GM12878 (cell line): ENCODE results near the gene HEATR3. TPM values are rescaled to one million over a fixed set of nuclear protein-coding genes. Genes with fewer than 3 reads are reported as not detected.

Experiments used
- ATAC-seq: fragments of 200-7000 bp; cut with Tn5 transposase; 3 replicates; pipeline ENCODE4 v1.9.1; 2020; ENCODE audit warnings: mild to moderate bottlenecking, moderate library complexity
- BruUV-seq: library from RNA; stranded (reverse); fragments of 400-500 nt; replicated peaks from 2 replicates; lab custom pipeline; 2021; lab: Mats Ljungman, UMichigan
- CTCF ChIA-PET: fragments of 300-600 bp; sonication (Branson Sonifier 250); formaldehyde crosslinking; extraction: SDS; loops from one replicate; lab custom pipeline; 2021; ENCODE audit warnings: inconsistent platforms; lab: Yijun Ruan, JAX
- POLR2A ChIA-PET: fragments of 350-600 bp; formaldehyde crosslinking; extraction: SDS; loops from one replicate; lab custom pipeline; 2021; ENCODE audit warnings: inconsistent platforms; lab: Charles Lee
- RAD21 ChIA-PET: fragments of 300-600 bp; sonication (Branson Sonifier 250); formaldehyde crosslinking; loops from one replicate; lab custom pipeline; 2023; ENCODE audit warnings: antibody characterized with exemption; ENCODE audit not compliant: unreplicated experiment; lab: Charles Lee
- SMC1A ChIA-PET: fragments of 300-600 bp; sonication (Branson Sonifier 250); formaldehyde crosslinking; loops from one replicate; lab custom pipeline; 2023; ENCODE audit not compliant: unreplicated experiment, uncharacterized antibody; lab: Charles Lee
- DNase-seq: peaks from one replicate; pipeline ENCODE4 v3.0.0-alpha.2; 2011; ENCODE audit warnings: low read depth, low spot score
- FAIRE-seq: peaks from 3 replicates; lab custom pipeline; 2011; peaks lifted over from hg19 to GRCh38; lab: Jason Lieb, UNC
- H2AFZ ChIP-seq: 2 replicates; pipeline ENCODE4 v1.6.0; 2011; ENCODE audit warnings: low read depth, low read length, control low read depth; ENCODE audit not compliant: control insufficient read depth
- H3K27ac ChIP-seq: 2 replicates; pipeline ENCODE4 v1.5.1; 2011; ENCODE audit warnings: control low read depth; ENCODE audit not compliant: control insufficient read depth, insufficient read depth
- H3K27me3 ChIP-seq, 2 experiments: replicated peaks in 1 of 2; 2 replicates each; pipeline versions ENCODE4 v1.6.0 to v1.6.1; 2011; ENCODE audit warnings: low read length in 1 of 2; ENCODE audit not compliant: control insufficient read depth in 2 of 2, insufficient read depth in 2 of 2
- H3K36me3 ChIP-seq, 2 experiments: 2 replicates each; pipeline ENCODE4 v1.5.1; 2011; ENCODE audit warnings: low read length in 1 of 2; ENCODE audit not compliant: control insufficient read depth in 2 of 2, insufficient read depth in 2 of 2
- H3K4me1 ChIP-seq: 2 replicates; pipeline ENCODE4 v1.6.1; 2011; ENCODE audit warnings: mild to moderate bottlenecking, low read length, moderate library complexity, mixed read lengths; ENCODE audit not compliant: control insufficient read depth, insufficient read depth
- H3K4me2 ChIP-seq: 2 replicates; pipeline ENCODE4 v1.6.0; 2011; ENCODE audit warnings: control low read depth; ENCODE audit not compliant: control insufficient read depth, insufficient read depth
- H3K4me3 ChIP-seq: fragments of 200-600 bp; sonication (generic); 2 replicates; pipeline ENCODE4 v1.5.1; 2016
- H3K79me2 ChIP-seq: 2 replicates; pipeline ENCODE4 v1.6.0; 2011; ENCODE audit warnings: low read length; ENCODE audit not compliant: control insufficient read depth, insufficient read depth
- H3K9ac ChIP-seq: 2 replicates; pipeline ENCODE4 v1.8.0; 2011; ENCODE audit warnings: low read length, control low read depth, mixed read lengths; ENCODE audit not compliant: control insufficient read depth, insufficient read depth
- H3K9me3 ChIP-seq: replicated peaks from 3 replicates; pipeline ENCODE4 v1.5.1; 2011; ENCODE audit warnings: mild to moderate bottlenecking, low read length; ENCODE audit not compliant: control insufficient read depth, insufficient read depth
- H4K20me1 ChIP-seq: 2 replicates; pipeline ENCODE4 v1.6.0; 2011; ENCODE audit not compliant: control insufficient read depth, insufficient read depth
- BCL11A ChIP-seq: IDR thresholded peaks from 2 replicates; pipeline ENCODE4 v1.6.1; 2011; ENCODE audit warnings: low read depth, low read length
- CBFB ChIP-seq: IDR thresholded peaks from 2 replicates; pipeline ENCODE4 v1.6.1; 2016; ENCODE audit warnings: antibody characterized with exemption, low read depth
- CHD4 ChIP-seq: fragments of 200-600 bp; sonication (generic); IDR thresholded peaks from 2 replicates; pipeline ENCODE4 v1.6.1; 2016; ENCODE audit warnings: mild to moderate bottlenecking
- CREM ChIP-seq: IDR thresholded peaks from 2 replicates; pipeline ENCODE4 v1.6.1; 2014; ENCODE audit warnings: antibody characterized with exemption, low read depth
- FOXK2 ChIP-seq: fragments of 450-650 bp; IDR thresholded peaks from 2 replicates; pipeline ENCODE4 v1.6.1; 2017; ENCODE audit warnings: mild to moderate bottlenecking, moderate library complexity
- HDAC2 ChIP-seq: fragments of 200-600 bp; sonication (generic); IDR thresholded peaks from 2 replicates; pipeline ENCODE4 v1.6.1; 2017
- NFIC ChIP-seq: IDR thresholded peaks from 2 replicates; pipeline ENCODE4 v1.6.1; 2012; ENCODE audit warnings: low read depth, mild to moderate bottlenecking, inconsistent platforms, low read length, moderate library complexity
- PML ChIP-seq: IDR thresholded peaks from 2 replicates; pipeline ENCODE4 v1.6.1; 2012; ENCODE audit warnings: low read length, inconsistent platforms
- POLR2A ChIP-seq: IDR thresholded peaks from 2 replicates; pipeline ENCODE4 v1.6.1; 2011; ENCODE audit warnings: low read depth, mild to moderate bottlenecking, low read length
- POU2F2 ChIP-seq: IDR thresholded peaks from 3 replicates; pipeline ENCODE4 v1.6.1; 2011; ENCODE audit warnings: low read depth, mild to moderate bottlenecking, low read length, borderline replicate concordance
- RCOR1 ChIP-seq: conservative IDR thresholded peaks from 2 replicates; pipeline ENCODE4 v1.6.1; 2012; ENCODE audit warnings: low read depth, low read length, improper control_type of control experiment
- SREBF1 ChIP-seq: IDR thresholded peaks from 2 replicates; pipeline ENCODE4 v1.6.1; 2012; ENCODE audit warnings: mild to moderate bottlenecking, low read length
- SREBF2 ChIP-seq: IDR thresholded peaks from 2 replicates; pipeline ENCODE4 v1.6.1; 2012; ENCODE audit warnings: mild to moderate bottlenecking, low read length
- STAT3 ChIP-seq: IDR thresholded peaks from 2 replicates; pipeline ENCODE4 v1.6.1; 2011; ENCODE audit warnings: low read depth, low read length, improper control_type of control experiment
- YY1 ChIP-seq: IDR thresholded peaks from 2 replicates; pipeline ENCODE4 v1.6.1; 2011; ENCODE audit warnings: low read depth, mild to moderate bottlenecking, low read length
- ZBED1 ChIP-seq: IDR thresholded peaks from 2 replicates; pipeline ENCODE4 v1.6.1; 2016; ENCODE audit warnings: borderline replicate concordance
- ZNF622 ChIP-seq: fragments of 450-650 bp; IDR thresholded peaks from 2 replicates; pipeline ENCODE4 v1.6.1; 2017; ENCODE audit warnings: mild to moderate bottlenecking, inconsistent platforms
- WGBS: methylation state at CpG from one replicate; pipeline ENCODE4 v1.1.6; 2016; ENCODE audit warnings: low lambda C conversion rate; ENCODE audit not compliant: insufficient replicate concordance, insufficient coverage; ENCODE audit errors: missing lambda C conversion rate; 5-methylcytosine and 5-hydroxymethylcytosine counted together
- in situ Hi-C: fragments of 300-500 bp; cut with MboI; formaldehyde crosslinking; loops from 9 replicates; pipeline ENCODE4 v1.14.3; 2018; ENCODE audit warnings: mixed read lengths
- intact Hi-C: fragments of 100-400 bp; cut with micrococcal nuclease; formaldehyde crosslinking; loops from one replicate; pipeline ENCODE4 v1.14.2; 2022; ENCODE audit not compliant: unreplicated experiment
- polyA plus RNA-seq, 11 experiments: library from polyadenylated mRNA; depleted of rRNA in 4 of 11; unstranded in 6 of 11; stranded (reverse) in 5 of 11; fragments of >200 nt; fragmentation: Nextera tagmentation in 4 of 11; fragmentation: Illumina TruSeq in 1 of 11; extraction: Ambion mirVana in 4 of 11; extraction: Trizol in 1 of 11; gene quantifications; 1 replicate in 1 of 11; 2 replicates in 10 of 11; pipeline versions ENCODE4 v1.2.1 to v1.2.3, GENCODE V29; 2011 to 2016; ENCODE audit warnings: inconsistent platforms in 2 of 11, missing spikeins in 2 of 11, low read depth in 1 of 11
- total RNA-seq, 4 experiments: library from RNA; depleted of rRNA in 3 of 4; stranded (reverse); fragments of >200 nt in 3 of 4; fragmentation: Illumina TruSeq in 1 of 4; extraction: Trizol in 1 of 4; gene quantifications; 2 replicates each; pipeline versions ENCODE4 v1.2.1 to v1.2.3, GENCODE V29; 2013 to 2021
- TF ChIP-seq, protein P1 (sequence below): fragments of 450-650 bp; IDR thresholded peaks from 2 replicates; pipeline ENCODE4 v1.6.1; 2016; ENCODE audit warnings: mild to moderate bottlenecking

HEATR3 gene
- total and polyA plus RNA-seq, 10 of the 15 experiments (the other 5 are each of a cell fraction or from before 2014, with no cell fraction given) = 1.5 to 30.0 (median 17.7) TPM

- intact Hi-C loops = loop anchor here (5.0 kb wide), 1 partner anchor 298 kb away; the partner anchor contains the start of gene BRD7
- TSS peak; percentile 11 for BruUV-seq
- Histone ChIP-seq H3K4me2 (peak overlapping the region; percentile 100; the same call in 1 of the 2 replicates), H3K79me2 (peaks cover 33% of the 10 kb centered on the region), H4K20me1 (no peaks in the 10 kb centered on the region), H3K4me1 (peaks cover 22% of the 10 kb centered on the region), H3K9ac (no peak overlapping the region), H3K4me3 (no peak overlapping the region), H3K27ac (no peak overlapping the region)
- ATAC-seq (no peak), FAIRE-seq (no peak)
- in situ Hi-C loops = loop anchor here (5.0 kb wide), 1 partner anchor 138 kb away; no protein-coding TSS in a partner anchor
- WGBS = 100% methylated on average over 1 of the region's 1 CpG
- ChIA-PET RAD21 (interaction anchor here (0.8 to 11.5 kb wide), 13 partner anchors 9 to 737 kb away, joined by 3 to 309 read pairs (median 4); partner anchors contain the start of genes CNEP1R1, CYLD and TENT4B), POLR2A (interaction anchor here (0.8 to 3.6 kb wide), 3 partner anchors 43 to 143 kb away, joined by 4 to 26 read pairs (median 5); partner anchors contain the start of gene CNEP1R1)
- no peak for TF ChIP-seq CHD4
- TF ChIP-seq HDAC2 = no peak
- TF ChIP-seq SREBF2 = no peak
- no peak for TF ChIP-seq POU2F2
- no peak for TF ChIP-seq BCL11A
- TF ChIP-seq PML = no peak
- TF ChIP-seq STAT3 = no peak
- TF ChIP-seq POLR2A = no peak
- no peak for TF ChIP-seq NFIC
- no peak for TF ChIP-seq ZBED1
- TF ChIP-seq, protein P1, sequence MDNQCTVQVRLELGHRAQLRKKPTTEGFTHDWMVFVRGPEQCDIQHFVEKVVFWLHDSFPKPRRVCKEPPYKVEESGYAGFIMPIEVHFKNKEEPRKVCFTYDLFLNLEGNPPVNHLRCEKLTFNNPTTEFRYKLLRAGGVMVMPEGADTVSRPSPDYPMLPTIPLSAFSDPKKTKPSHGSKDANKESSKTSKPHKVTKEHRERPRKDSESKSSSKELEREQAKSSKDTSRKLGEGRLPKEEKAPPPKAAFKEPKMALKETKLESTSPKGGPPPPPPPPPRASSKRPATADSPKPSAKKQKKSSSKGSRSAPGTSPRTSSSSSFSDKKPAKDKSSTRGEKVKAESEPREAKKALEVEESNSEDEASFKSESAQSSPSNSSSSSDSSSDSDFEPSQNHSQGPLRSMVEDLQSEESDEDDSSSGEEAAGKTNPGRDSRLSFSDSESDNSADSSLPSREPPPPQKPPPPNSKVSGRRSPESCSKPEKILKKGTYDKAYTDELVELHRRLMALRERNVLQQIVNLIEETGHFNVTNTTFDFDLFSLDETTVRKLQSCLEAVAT = no peak
- no peak for TF ChIP-seq SREBF1
- no peak for TF ChIP-seq FOXK2
- TF ChIP-seq CBFB = no peak
- no peak for TF ChIP-seq RCOR1
- no peak for TF ChIP-seq ZNF622
- TF ChIP-seq CREM = no peak
- no peak for TF ChIP-seq YY1
- TF ChIP-seq, all 136 proteins: peak for 0
- SMC1A ChIA-PET = interaction anchor here (0.8 to 8.5 kb wide), 18 partner anchors 9 to 292 kb away, joined by 3 to 263 read pairs (median 6); partner anchors contain the start of gene CNEP1R1
- DNase-seq = no peak
- Histone ChIP-seq H3K9me3 (no peaks in the 10 kb centered on the region), H3K36me3 (peaks cover 5 to 8% of the 10 kb centered on the region in 2 experiments; a peak in 2 of 4 replicates), H2AFZ (no peak overlapping the region), H3K27me3 (no peaks in the 10 kb centered on the region)
- CTCF ChIA-PET = interaction anchor here (0.5 to 11.8 kb wide), 16 partner anchors 8 to 287 kb away, joined by 3 to 422 read pairs (median 12); partner anchors contain the start of gene CNEP1R1
These were observed 3.3 kb downstream of the HEATR3 start for GRCh38 chr16:50069060-50069459.
